Measurements from ENCODE around the gene UBTF. TPM values are rescaled to one million over a fixed set of nuclear protein-coding genes. Genes with fewer than 3 reads are reported as not detected.

UBTF gene
- total and polyA plus RNA-seq, 8 donors: 31.9 to 51.8 (median 39.5) TPM

DNA sequence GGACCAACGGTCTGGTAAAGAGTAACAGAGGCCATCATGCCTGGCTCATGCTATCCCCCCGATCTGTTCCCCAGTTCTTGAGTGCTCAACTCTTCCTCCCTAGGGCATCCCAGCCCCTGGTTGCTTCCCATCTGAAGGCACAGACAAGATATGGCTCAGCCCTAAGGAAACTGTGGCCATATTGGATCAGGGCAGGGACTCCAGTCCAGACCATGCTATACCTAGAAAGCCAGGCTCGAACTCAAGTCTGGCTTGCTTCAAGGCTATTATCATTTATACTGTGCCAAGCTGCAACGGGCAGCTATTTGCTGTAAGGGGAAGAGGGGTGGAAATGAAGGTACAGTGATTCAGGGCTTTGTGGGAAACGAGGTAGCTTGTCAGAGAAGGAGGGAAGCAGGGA is 2.8 kb downstream of the UBTF start:
- WGBS, 2 donors: 66 to 76% methylated on average over 5 of the region's 5 CpGs
- no peak for DNase-seq
- Histone ChIP-seq H3K4me3 (no peak overlapping the region), H3K27me3 (no peaks in the 10 kb centered on the region), H3K36me3 (peaks cover 0 to 26% (median 20%) of the 10 kb centered on the region in 3 donors), H3K9me3 (no peaks in the 10 kb centered on the region), H3K27ac (no peak overlapping the region), H3K4me1 (peaks cover 6 to 10% (median 8%) of the 10 kb centered on the region in 3 donors)
- no peak for ATAC-seq
- no peak for FAIRE-seq
- TF ChIP-seq, protein P1, sequence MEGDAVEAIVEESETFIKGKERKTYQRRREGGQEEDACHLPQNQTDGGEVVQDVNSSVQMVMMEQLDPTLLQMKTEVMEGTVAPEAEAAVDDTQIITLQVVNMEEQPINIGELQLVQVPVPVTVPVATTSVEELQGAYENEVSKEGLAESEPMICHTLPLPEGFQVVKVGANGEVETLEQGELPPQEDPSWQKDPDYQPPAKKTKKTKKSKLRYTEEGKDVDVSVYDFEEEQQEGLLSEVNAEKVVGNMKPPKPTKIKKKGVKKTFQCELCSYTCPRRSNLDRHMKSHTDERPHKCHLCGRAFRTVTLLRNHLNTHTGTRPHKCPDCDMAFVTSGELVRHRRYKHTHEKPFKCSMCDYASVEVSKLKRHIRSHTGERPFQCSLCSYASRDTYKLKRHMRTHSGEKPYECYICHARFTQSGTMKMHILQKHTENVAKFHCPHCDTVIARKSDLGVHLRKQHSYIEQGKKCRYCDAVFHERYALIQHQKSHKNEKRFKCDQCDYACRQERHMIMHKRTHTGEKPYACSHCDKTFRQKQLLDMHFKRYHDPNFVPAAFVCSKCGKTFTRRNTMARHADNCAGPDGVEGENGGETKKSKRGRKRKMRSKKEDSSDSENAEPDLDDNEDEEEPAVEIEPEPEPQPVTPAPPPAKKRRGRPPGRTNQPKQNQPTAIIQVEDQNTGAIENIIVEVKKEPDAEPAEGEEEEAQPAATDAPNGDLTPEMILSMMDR (IDR thresholded peaks at IDR 0.05): no peak
- intact Hi-C loops (cut with DNase I): loop anchor here in 1 of 3 donors (10.0 kb wide), 1 partner anchor 108 kb away; the partner anchor contains the start of gene SLC25A39

DNA sequence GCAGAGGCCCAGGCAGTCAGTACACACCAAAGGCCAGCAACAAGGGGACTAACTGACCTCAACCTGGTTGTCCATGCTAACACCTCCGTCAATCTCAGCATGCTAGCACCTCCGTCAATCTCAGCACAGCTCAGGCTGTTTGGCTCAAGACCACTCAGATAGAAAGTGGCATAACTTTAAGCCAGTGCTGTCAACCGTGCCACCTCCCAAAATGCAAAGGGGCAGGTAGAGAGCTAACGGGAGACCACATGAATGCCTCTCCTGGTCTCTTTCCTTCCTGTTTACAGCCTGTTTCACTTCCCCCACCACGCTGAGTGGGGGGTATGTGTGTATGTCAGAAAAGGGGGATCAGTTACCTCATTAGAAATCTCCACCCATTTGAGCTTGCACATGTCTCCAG is 3.3 kb downstream of the UBTF start:
- ATAC-seq: no peak

DNA sequence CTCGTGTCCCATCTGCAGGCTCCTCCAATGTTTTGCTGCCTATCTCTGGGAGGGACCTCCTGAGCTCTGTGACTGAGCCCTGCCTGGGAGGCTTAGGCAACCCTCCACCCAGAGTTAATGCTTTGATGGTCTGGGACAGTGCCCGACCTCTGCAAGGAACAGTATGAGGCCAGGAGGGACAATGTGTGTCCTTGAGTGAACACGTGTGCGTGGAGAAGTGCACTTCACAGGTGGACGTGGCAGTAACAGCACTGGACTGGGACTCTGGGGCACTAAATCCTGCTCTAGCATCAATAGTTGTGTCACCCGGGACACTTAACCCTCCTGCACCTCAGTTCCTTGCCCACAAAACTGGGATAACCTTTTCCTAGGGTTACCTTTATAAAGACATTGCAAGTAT is 4.6 kb downstream of the UBTF start:
- TF ChIP-seq, protein P1 (IDR thresholded peaks at IDR 0.05): no peak
- no peak for FAIRE-seq
- DNase-seq: no peak
- no peaks in the 10 kb centered on the region for H3K27me3 ChIP-seq
- 85 to 92% methylated on average over 6 of the region's 6 CpGs for WGBS, 2 donors
- intact Hi-C loops (cut with DNase I): loop anchor here (5.0 to 10.0 kb wide), 4 partner anchors 107 to 132 kb away; partner anchors contain the start of genes SLC25A39 (in 2 of the 3) and GRN (in 1 of the 3)
- ATAC-seq: no peak
- H3K4me1 ChIP-seq: peaks cover 6 to 17% (median 10%) of the 10 kb centered on the region in 3 donors
- no peak overlapping the region for H3K27ac ChIP-seq
- H3K9me3 ChIP-seq: no peaks in the 10 kb centered on the region
- peaks cover 0 to 26% (median 20%) of the 10 kb centered on the region in 3 donors for H3K36me3 ChIP-seq
- H3K4me3 ChIP-seq: no peak overlapping the region

More for the DNA sequence above, 3.3 kb downstream of the UBTF start:
- WGBS, 2 donors: 82 to 89% methylated on average over 5 of the region's 5 CpGs
- Histone ChIP-seq H3K27ac (no peak overlapping the region), H3K4me1 (peaks cover 6 to 10% (median 8%) of the 10 kb centered on the region in 3 donors), H3K9me3 (no peaks in the 10 kb centered on the region), H3K27me3 (no peaks in the 10 kb centered on the region), H3K4me3 (no peak overlapping the region), H3K36me3 (peaks cover 0 to 26% (median 20%) of the 10 kb centered on the region in 3 donors)
- FAIRE-seq: no peak
- intact Hi-C loops (cut with DNase I): loop anchor here in 1 of 3 donors (10.0 kb wide), 1 partner anchor 109 kb away; the partner anchor contains the start of gene SLC25A39
- no peak for DNase-seq
- TF ChIP-seq, protein P1 (IDR thresholded peaks at IDR 0.05): no peak

DNA sequence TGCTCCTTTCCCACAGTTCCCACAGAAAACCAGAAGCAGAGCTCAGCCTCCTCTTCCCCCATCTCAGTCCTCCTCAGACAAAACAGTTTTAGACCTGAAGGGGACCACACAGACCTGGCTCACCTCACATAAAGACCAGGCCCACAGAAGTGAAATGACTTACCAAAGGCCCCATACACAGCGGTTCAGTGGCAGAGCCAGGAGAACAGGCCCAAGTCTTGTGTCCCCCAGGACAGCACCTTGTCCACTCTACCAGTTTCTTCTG is 5.3 kb downstream of the UBTF start:
- WGBS, 2 donors: 98 to 100% methylated on average over 1 of the region's 1 CpG

More for the DNA sequence above, 5.3 kb downstream of the UBTF start:
- H3K36me3 ChIP-seq: peaks cover 0 to 30% (median 20%) of the 10 kb centered on the region in 3 donors
- TF ChIP-seq, protein P1 (IDR thresholded peaks at IDR 0.05): no peak
- FAIRE-seq: no peak
- no peaks in the 10 kb centered on the region for H3K9me3 ChIP-seq
- DNase-seq: no peak
- ATAC-seq: no peak
- H3K27me3 ChIP-seq: no peaks in the 10 kb centered on the region
- intact Hi-C loops (cut with DNase I): loop anchor here (5.0 to 10.0 kb wide), 4 partner anchors 108 to 133 kb away; partner anchors contain the start of genes SLC25A39 (in 2 of the 3) and GRN (in 1 of the 3)
- H3K27ac ChIP-seq: no peak overlapping the region
- no peak overlapping the region for H3K4me3 ChIP-seq
- peaks cover 6 to 17% (median 10%) of the 10 kb centered on the region in 3 donors for H3K4me1 ChIP-seq

All from pancreas (tissue), 10 donors.